Suppressor macrophage treated with lipopolysaccharide for 1 hour (primary cell): ENCODE results near the gene SASH1.

Experiments
- DNase-seq, 3 donors: peaks; one replicate each; pipeline ENCODE4 v3.0.0-alpha.2; 2020 to 2022

SASH1 gene

GRCh38 chr6:148525453-148525852 is 182.8 kb downstream of the SASH1 start:
- peak in 1 of 3 donors; percentile 10 for DNase-seq

GRCh38 chr6:148526145-148526544 is 183.5 kb downstream of the SASH1 start:
- DNase-seq = no peak

- no peak for DNase-seq
These were observed 185.7 kb downstream of the SASH1 start for GRCh38 chr6:148528292-148528691.

- no peak for DNase-seq
These were observed 186.4 kb downstream of the SASH1 start for GRCh38 chr6:148529010-148529409.

GRCh38 chr6:148530394-148530953 is 187.8 kb downstream of the SASH1 start:
- DNase-seq = peak; percentile 53 to 73 (median 62)

- DNase-seq = no peak
These were observed 188.3 kb downstream of the SASH1 start for GRCh38 chr6:148530976-148531375.

- DNase-seq = no peak
These were observed 190.1 kb downstream of the SASH1 start for GRCh38 chr6:148532698-148533097.

GRCh38 chr6:148533309-148534107 is 190.9 kb downstream of the SASH1 start:
- DNase-seq = no peak

GRCh38 chr6:148534871-148535270 is 192.2 kb downstream of the SASH1 start:
- DNase-seq = no peak

GRCh38 chr6:148535381-148535780 is 192.7 kb downstream of the SASH1 start:
- DNase-seq = no peak

GRCh38 chr6:148535976-148536375 is 193.3 kb downstream of the SASH1 start:
- no peak for DNase-seq

- DNase-seq = no peak
These were observed 195.9 kb downstream of the SASH1 start for GRCh38 chr6:148538261-148539190.

- no peak for DNase-seq
These were observed 200.9 kb downstream of the SASH1 start for GRCh38 chr6:148543540-148543939.

GRCh38 chr6:148544421-148544820 is 201.8 kb downstream of the SASH1 start:
- DNase-seq = no peak

GRCh38 chr6:148545901-148546300 is 203.3 kb downstream of the SASH1 start:
- DNase-seq = no peak

- no peak for DNase-seq
These were observed 204.5 kb downstream of the SASH1 start for GRCh38 chr6:148547110-148547509.

- DNase-seq = no peak
These were observed 205.6 kb downstream of the SASH1 start for GRCh38 chr6:148548065-148548748.

- DNase-seq = no peak
These were observed 206.1 kb downstream of the SASH1 start for GRCh38 chr6:148548749-148549140.

GRCh38 chr6:148550569-148550968 is 207.9 kb downstream of the SASH1 start:
- no peak for DNase-seq

- no peak for DNase-seq
These were observed 208.6 kb downstream of the SASH1 start for GRCh38 chr6:148551226-148551625.

GRCh38 chr6:148556410-148556809 is 213.8 kb downstream of the SASH1 start:
- peak; percentile 40 to 55 (median 45) for DNase-seq

GRCh38 chr6:148557796-148558321 is 215.2 kb downstream of the SASH1 start:
- peak; percentile 66 to 68 (median 67) for DNase-seq
